Central memory CD8-positive, alpha-beta T cell (primary cell): ENCODE measurements around the gene FRAT2.

Source experiments
- ATAC-seq: fragments of 150-1000 bp; cut with Tn5 transposase; replicated peaks from 2 replicates; pipeline ENCODE4 v1.10.0; 2022; ENCODE audit warnings: mild to moderate bottlenecking, moderate FRiP score, moderate number of reproducible peaks; ENCODE audit not compliant: poor library complexity, severe bottlenecking; ENCODE audit errors: extremely low read depth
- DNase-seq, 2 donors: peaks; one replicate each; pipeline ENCODE4 v3.0.0; 2021; ENCODE audit warnings: low spot score in 2 of 2
- H3K27ac Mint-ChIP-seq: one replicate; pipeline ENCODE4 v1.8.0; 2022; ENCODE audit warnings: low read depth, mild to moderate bottlenecking, moderate library complexity, mixed read lengths
- H3K27me3 Mint-ChIP-seq: one replicate; pipeline ENCODE4 v1.8.0; 2022; ENCODE audit warnings: mixed read lengths
- H3K36me3 Mint-ChIP-seq: one replicate; pipeline ENCODE4 v1.8.0; 2022; ENCODE audit warnings: mild to moderate bottlenecking, moderate library complexity, mixed read lengths; ENCODE audit not compliant: insufficient read depth
- H3K4me1 Mint-ChIP-seq: one replicate; pipeline ENCODE4 v1.8.0; 2022; ENCODE audit warnings: mixed read lengths
- H3K4me3 Mint-ChIP-seq: one replicate; pipeline ENCODE4 v1.8.0; 2022; ENCODE audit warnings: mild to moderate bottlenecking, moderate library complexity, mixed read lengths
- H3K9me3 Mint-ChIP-seq: one replicate; pipeline ENCODE4 v1.8.0; 2022; ENCODE audit warnings: mixed read lengths

Gene FRAT2

DNA sequence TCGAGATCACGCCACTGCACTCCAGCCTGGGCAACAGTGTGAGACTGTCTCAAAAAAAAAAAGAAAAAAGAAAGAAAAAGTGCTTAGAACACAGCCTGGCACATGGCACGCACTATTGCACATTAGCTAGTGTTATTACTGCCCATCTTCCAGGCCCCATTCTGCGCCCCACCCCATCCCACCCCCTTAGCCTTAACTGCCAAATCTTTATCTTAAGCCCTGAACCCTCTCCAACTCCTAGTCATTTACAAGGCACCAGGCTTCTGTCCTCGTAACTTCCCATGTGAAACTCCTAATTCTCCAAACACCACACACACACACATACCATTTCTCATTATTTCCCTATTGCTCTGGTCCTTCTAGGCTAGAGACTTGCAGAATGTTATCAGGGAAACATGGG, 4.8 kb downstream of the FRAT2 start:
- no peak overlapping the region for H3K27ac Mint-ChIP-seq
- no peak overlapping the region for H3K4me3 Mint-ChIP-seq
- H3K4me1 Mint-ChIP-seq = peaks cover 54% of the 10 kb centered on the region
- H3K9me3 Mint-ChIP-seq = no peaks in the 10 kb centered on the region
- DNase-seq (no peak), ATAC-seq (no peak)
- peaks cover 23% of the 10 kb centered on the region for H3K36me3 Mint-ChIP-seq
- no peaks in the 10 kb centered on the region for H3K27me3 Mint-ChIP-seq

DNA sequence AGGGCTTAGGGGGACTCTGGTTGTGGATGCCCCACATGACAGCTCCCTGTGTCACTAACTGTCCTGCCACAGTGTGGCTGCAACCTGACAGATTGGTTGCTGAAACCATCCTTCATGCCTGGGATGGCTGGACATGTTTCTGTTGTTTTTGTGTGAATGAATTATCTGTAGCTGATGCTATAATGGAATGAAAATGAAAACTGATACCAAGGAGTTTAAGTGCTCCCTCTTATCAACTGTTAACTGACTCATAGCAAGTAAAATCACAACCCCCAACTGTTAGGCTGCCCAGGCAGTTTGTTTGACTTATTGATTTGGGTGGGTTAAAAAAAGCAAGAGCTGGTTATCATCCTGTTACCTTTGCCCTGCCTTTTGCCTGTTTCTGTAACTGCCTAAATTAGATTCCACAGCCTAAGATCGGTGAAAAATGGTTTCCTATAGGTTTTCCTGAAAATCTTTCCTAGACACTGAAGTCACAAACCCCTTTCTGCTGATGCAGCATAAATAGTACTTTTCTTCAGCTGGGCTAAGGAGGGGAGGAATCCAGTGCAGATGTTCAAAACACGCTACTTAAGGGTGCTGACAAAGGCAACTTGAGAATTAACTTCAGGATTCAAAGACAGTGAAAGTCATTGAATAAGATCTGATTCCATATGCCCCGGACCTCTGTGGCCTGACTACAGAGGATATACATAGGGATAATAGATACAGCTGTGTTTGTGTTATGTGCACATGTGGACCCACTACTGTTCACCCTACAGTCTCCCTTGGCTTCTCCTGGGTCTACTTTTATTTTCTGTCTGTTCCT, 5.7 kb downstream of the FRAT2 start:
- no peak overlapping the region for H3K4me3 Mint-ChIP-seq
- ATAC-seq = no peak
- DNase-seq = no peak
- no peak overlapping the region for H3K27ac Mint-ChIP-seq
- H3K9me3 Mint-ChIP-seq = no peaks in the 10 kb centered on the region
- peaks cover 54% of the 10 kb centered on the region for H3K4me1 Mint-ChIP-seq
- H3K36me3 Mint-ChIP-seq = peaks cover 23% of the 10 kb centered on the region
- no peaks in the 10 kb centered on the region for H3K27me3 Mint-ChIP-seq

DNA sequence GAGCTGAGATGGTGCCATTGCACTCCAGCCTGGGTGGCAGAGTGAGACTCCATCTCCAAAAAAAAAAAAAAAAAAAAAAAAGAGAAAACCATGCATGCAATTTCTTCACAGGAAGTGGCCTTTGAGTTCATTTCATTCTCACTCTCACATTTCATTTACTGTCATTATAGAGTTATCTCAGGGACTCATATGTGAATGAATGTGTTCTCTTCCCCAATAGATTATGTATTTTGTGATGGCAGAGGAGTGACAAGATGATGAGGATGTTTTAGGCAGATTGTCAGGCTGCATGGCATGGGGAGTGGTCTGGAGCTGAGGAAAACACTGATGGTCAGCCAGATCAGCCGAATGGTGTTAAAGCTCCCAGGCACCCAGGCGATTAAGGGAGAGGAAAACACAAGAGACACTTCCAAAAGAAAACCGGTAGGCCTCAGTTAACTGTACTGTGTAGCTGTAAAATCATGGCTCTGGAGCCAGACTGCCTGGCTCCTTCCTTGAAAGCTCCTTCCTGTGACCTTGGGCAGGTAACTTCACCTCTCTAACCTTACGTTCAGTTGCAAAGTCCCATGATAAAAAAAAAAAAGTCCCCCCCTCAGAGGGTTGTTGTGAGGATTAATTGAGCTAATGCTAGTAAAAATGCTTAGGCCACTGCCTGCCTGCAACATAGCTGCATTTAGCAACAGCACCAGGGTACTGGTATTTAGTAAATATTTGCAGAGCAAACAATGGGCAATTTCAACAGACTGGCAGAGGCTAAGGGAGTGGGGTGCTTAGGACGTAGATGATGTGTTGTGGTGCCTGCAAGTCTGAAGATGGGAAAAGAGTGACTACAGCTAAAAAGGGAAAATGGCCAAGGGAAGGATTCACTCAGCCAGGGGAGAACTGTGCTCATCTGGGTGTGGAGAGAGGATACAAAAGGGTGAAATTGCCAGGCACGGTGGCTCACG, 6.9 kb downstream of the FRAT2 start:
- peaks cover 43% of the 10 kb centered on the region for H3K4me1 Mint-ChIP-seq
- H3K27ac Mint-ChIP-seq = no peak overlapping the region
- H3K27me3 Mint-ChIP-seq = no peaks in the 10 kb centered on the region
- ATAC-seq (no peak), DNase-seq (no peak)
- H3K4me3 Mint-ChIP-seq = no peak overlapping the region
- no peaks in the 10 kb centered on the region for H3K9me3 Mint-ChIP-seq
- peaks cover 17% of the 10 kb centered on the region for H3K36me3 Mint-ChIP-seq

DNA sequence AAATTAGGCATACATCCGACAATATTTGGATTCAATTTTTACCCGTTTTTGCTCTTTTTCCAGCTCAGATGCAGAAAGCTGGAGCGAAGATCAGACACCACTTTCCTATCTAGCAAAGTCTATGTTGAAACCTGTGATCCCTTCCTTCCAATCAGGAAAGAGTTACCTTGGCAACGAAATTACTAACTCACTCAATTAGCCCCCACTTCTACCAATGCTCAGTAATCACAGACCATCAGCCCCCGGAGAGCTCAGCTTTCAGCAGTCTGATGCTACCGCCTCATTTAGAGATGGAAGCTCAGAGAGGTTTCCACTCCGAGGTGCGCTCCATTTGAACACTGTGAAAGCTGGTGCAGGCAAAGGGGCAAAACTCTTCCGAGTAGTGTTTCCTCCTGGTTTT, 8.8 kb downstream of the FRAT2 start:
- Mint-ChIP-seq H3K27me3 (no peaks in the 10 kb centered on the region), H3K4me3 (no peak overlapping the region), H3K9me3 (no peaks in the 10 kb centered on the region), H3K4me1 (peaks cover 43% of the 10 kb centered on the region), H3K27ac (no peak overlapping the region), H3K36me3 (peaks cover 11% of the 10 kb centered on the region)
- DNase-seq (no peak), ATAC-seq (no peak)

DNA sequence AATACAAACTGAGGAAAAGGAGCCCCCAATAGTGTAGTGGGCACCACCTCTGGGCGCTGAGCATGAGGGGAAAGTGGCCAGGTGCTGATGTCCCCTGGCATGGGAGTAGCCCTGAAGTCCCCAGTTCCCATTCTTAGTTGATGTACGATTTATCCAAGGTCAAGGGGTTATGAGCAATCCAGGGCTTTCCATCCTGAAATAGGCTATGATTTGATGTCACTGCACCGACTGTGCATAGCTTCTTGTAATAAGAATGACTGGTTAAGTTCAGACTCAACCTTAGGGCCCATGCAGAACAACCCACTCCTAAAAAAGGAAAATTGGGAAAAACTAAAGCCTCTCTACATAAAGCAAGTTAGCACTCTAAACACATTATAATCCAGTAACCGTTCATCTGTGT, 11.0 kb downstream of the FRAT2 start:
- H3K27ac Mint-ChIP-seq = no peak overlapping the region
- no peak for ATAC-seq
- peaks cover 50% of the 10 kb centered on the region for H3K4me1 Mint-ChIP-seq
- H3K27me3 Mint-ChIP-seq = no peaks in the 10 kb centered on the region
- no peak overlapping the region for H3K4me3 Mint-ChIP-seq
- no peaks in the 10 kb centered on the region for H3K9me3 Mint-ChIP-seq
- DNase-seq = no peak
- H3K36me3 Mint-ChIP-seq = peaks cover 23% of the 10 kb centered on the region

DNA sequence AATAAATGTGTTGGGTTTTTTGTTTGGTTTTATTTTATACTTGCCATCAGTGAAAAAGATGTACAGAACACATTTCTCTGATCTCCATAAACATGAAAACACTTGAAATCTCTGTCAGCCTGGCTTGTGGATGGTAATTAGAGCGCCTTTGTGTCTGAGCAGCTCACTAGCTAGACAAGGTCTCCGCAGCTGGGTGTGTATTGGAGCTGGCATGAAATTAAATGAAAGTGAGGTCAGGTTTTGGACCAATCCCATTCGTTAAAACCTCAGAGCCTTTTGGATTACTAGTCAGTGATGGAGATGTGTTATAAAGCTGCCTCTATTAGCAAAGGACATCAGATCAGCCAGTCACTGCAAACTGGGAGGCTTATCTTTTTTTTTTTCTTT, 12.7 kb downstream of the FRAT2 start:
- no peak for DNase-seq
- peaks cover 25% of the 10 kb centered on the region for H3K36me3 Mint-ChIP-seq
- no peaks in the 10 kb centered on the region for H3K9me3 Mint-ChIP-seq
- H3K27ac Mint-ChIP-seq = no peak overlapping the region
- peaks cover 40% of the 10 kb centered on the region for H3K4me1 Mint-ChIP-seq
- H3K4me3 Mint-ChIP-seq = peak overlapping the region; percentile 89
- H3K27me3 Mint-ChIP-seq = no peaks in the 10 kb centered on the region
- no peak for ATAC-seq

DNA sequence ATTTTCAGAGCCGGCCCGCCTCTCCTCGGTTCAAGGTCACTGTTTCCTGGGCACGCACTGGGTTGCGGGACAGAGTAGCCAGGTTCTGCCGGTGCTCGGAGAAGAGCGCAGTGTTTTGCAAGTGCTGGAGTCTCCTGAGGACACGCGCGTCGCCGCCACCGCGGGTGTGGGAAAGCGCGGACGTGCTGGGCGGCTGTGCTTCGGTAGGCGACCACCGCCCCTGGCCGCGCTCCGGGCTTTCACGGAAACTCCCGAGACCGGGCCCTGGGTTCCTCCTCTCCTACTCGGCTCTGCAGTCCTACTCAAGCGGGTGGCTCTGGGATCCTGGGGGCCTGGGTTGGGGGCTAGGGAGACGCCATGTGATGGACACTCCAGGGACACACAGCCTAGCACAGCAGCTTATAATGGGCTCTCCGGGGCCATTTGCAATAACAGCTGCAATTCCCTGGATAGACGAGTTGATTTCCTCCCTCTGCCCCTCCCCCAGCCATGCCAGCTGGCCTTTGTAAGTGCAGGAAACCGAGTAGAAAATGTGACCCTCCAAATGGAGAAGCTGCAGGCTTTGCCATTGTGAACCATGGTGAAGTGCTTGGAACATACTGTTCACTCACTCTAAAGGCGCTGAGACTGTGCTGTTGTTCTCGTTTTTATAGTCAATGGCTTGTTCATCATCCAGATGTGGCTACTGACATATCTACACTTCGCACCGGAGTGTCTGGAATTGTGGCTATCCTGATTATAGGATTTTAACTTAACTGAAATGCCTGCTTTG, 13.3 kb downstream of the FRAT2 start:
- Mint-ChIP-seq H3K4me1 (peaks cover 39% of the 10 kb centered on the region), H3K36me3 (peaks cover 25% of the 10 kb centered on the region), H3K4me3 (peak overlapping the region; percentile 89), H3K27me3 (no peaks in the 10 kb centered on the region), H3K9me3 (no peaks in the 10 kb centered on the region), H3K27ac (peak overlapping the region; percentile 92)
- ATAC-seq = no peak
- DNase-seq = no peak

DNA sequence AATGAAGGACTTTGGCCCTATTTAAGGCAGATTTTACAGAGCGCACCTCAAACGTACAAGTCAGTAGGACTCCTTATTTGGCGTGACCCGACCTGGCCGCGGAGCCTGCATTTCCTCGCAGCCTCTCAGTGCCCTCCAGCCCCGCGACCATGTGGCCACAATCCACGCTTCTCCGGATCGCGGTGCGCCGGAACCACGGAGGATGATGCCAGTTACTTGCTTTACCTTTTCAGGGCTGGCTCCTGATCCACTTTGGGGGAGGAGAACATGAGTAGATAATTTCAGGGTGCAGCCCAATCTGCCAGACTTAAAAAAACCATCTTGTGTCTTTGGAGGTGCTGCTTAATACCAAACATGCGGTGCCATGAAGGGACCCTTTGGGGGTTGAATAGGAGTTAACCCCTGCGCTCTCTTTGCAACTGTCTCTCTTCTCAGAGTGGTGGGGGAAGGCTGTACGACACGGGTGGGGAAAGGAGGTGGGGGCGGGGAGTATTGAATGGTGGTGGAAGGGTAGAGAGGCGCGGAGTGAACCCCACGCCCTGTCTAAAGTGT, 14.0 kb downstream of the FRAT2 start:
- no peaks in the 10 kb centered on the region for H3K27me3 Mint-ChIP-seq
- DNase-seq = no peak
- peaks cover 32% of the 10 kb centered on the region for H3K4me1 Mint-ChIP-seq
- peaks cover 25% of the 10 kb centered on the region for H3K36me3 Mint-ChIP-seq
- ATAC-seq = no peak
- H3K9me3 Mint-ChIP-seq = no peaks in the 10 kb centered on the region
- peak overlapping the region; percentile 92 for H3K27ac Mint-ChIP-seq
- H3K4me3 Mint-ChIP-seq = peak overlapping the region; percentile 89

DNA sequence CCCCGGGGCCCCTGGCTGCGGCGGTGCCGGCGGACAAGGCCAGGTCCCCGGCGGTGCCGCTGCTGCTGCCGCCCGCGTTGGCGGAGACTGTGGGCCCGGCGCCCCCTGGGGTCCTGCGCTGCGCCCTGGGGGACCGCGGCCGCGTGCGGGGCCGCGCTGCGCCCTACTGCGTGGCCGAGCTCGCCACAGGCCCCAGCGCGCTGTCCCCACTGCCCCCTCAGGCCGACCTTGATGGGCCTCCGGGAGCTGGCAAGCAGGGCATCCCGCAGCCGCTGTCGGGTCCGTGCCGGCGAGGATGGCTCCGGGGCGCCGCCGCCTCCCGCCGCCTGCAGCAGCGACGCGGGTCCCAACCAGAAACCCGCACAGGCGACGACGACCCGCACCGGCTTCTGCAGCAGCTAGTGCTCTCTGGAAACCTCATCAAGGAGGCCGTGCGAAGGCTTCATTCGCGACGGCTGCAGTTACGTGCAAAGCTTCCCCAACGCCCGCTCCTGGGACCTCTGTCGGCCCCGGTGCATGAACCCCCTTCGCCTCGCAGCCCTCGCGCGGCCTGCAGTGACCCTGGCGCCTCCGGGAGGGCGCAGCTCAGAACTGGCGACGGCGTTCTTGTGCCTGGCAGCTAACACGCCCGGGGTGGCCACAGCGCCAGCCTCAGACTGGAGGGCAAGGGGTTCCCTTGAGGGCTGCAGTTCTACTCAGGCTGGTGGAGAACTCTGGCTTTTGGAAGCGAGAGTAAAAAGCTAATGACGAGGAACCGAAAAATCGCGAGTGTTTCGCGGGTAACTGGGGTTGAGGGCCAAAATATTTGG, 14.7 kb downstream of the FRAT2 start:
- peak; percentile 59 to 60 for DNase-seq
- Mint-ChIP-seq H3K4me1 (peaks cover 32% of the 10 kb centered on the region), H3K27me3 (no peaks in the 10 kb centered on the region), H3K9me3 (no peaks in the 10 kb centered on the region), H3K4me3 (peak overlapping the region; percentile 89), H3K27ac (peak overlapping the region; percentile 92), H3K36me3 (peaks cover 25% of the 10 kb centered on the region)
- ATAC-seq = peak; percentile 49

DNA sequence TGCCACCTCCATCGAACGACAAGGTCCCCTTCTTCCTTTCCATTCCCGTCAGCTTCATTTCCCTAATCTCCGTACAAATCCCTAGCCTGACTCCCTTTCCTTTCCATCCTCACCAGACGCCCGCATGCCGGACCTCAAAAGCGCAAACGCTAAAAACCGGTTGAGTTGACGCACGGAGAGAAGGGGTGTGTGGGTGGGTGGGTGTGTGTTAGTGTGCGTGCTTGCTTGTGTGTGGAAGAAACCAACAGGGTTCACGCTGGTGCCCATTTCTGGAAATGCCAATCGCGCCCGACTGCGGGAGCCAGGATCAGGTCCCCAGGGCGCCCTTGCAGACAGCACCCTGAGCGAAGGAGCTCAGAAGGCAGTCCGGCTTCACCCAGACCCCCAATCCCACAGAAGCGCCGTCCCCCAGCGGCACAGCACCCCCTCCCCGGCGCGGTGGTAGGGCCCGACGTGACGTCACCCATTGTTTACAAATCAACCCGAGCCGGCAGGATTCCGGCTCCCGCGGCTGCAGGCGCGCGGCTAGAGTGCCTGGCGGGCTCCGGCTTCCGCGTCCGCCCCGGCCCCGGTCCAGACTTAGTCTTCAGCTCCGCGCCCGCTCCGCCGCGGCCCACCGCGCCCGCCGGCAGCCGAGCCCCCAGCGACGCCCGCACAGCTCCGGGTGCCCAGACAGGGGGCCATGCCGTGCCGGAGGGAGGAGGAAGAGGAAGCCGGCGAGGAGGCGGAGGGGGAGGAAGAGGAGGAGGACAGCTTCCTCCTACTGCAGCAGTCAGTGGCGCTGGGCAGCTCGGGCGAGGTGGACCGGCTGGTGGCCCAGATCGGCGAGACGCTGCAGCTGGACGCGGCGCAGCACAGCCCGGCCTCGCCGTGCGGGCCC, 15.5 kb downstream of the FRAT2 start, which contains the start of gene FRAT1:
Gene FRAT1 (plus strand): TSS at position 500 of the 880 bp plus-strand sequence. CDS start 183 bp downstream, at position 683.
- no peaks in the 10 kb centered on the region for H3K9me3 Mint-ChIP-seq
- H3K36me3 Mint-ChIP-seq = peaks cover 25% of the 10 kb centered on the region
- H3K4me3 Mint-ChIP-seq = peak within 1 kb of the TSS; percentile 89
- DNase-seq (peak; percentile 90 to 94), ATAC-seq (peak; percentile 77)
- no peaks in the 10 kb centered on the region for H3K27me3 Mint-ChIP-seq
- H3K4me1 Mint-ChIP-seq = peaks cover 32% of the 10 kb centered on the region
- peak within 1 kb of the TSS; percentile 99 for H3K27ac Mint-ChIP-seq

DNA sequence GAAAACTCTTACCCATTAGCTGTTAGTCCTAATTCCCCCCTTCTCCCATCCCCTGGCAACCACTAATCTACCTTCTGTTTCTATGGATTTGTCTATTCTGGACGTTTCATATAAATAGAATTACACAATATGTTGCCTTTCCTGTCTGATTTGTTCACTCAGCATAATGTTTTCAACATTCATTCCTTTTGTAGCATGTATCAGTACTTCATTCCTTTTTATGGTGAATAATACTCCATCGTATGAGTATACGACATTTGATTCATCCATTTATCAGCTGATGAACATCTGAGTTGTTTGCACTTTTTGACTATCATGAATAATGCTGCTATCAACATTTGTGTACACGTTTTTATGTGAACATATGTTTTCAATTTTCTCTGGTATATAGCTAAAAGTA, 19.9 kb downstream of the FRAT2 start:
- Mint-ChIP-seq H3K27ac (no peak overlapping the region), H3K27me3 (no peaks in the 10 kb centered on the region), H3K36me3 (peaks cover 13% of the 10 kb centered on the region), H3K4me1 (peaks cover 7% of the 10 kb centered on the region), H3K9me3 (no peaks in the 10 kb centered on the region), H3K4me3 (no peak overlapping the region)
- DNase-seq = no peak
- no peak for ATAC-seq
